Right renal pelvis (tissue), 4 donors: ENCODE results near the gene PLPP3. TPM values are rescaled to one million over a fixed set of nuclear protein-coding genes. Genes with fewer than 3 reads are reported as not detected.
A peak's percentile ranks its signal among the peaks of the same experiment; 100 is the strongest.

Experiments used
- DNase-seq, 4 donors: peaks; one replicate each; pipeline ENCODE4 v3.0.0-alpha.2; 2013; ENCODE audit warnings: low read depth in 4 of 4, low spot score in 3 of 4, missing footprints in 1 of 4
- polyA plus RNA-seq, 4 donors: library from polyadenylated mRNA; unstranded; fragments of 120-200 nt; gene quantifications; one replicate each; pipeline ENCODE4 v1.2.1, GENCODE V29; 2013; ENCODE audit not compliant: insufficient read length in 4 of 4

The PLPP3 gene
- polyA plus RNA-seq, 4 donors = 133 to 154 (median 145) TPM

DNA sequence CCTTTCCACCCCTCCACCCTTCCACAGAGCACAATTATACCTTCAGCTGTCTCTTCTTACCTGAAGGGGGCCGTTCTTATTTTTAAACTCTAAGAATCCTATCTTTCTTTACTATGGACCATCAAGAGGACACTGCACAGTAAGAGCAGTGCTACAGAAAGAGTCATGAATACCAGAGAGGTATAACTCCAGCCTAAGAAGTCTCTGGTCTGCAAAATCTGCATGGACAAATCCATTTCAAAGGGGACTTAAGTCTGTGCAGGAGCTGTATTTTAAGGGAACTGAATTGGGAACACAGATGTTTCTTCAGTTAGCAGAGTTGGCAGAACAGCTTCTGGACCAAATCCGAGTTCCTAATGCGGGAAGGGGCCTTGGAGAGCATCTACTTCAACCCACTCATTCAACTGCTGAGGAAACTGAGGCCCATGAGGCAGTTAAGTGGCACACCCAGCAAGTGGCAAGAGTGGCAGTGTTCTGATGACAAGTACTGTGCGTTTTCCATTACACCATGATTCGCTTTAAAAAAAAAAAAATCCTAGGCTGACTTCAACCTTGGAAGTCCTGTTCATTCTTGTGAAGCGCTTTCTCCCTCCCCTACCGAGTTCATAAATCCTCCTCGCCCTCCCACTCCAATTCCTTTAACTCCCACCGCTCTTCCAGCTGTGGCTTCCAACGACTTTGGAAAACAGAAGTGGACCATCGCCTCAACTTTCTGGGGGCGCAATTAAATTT, 1.8 kb downstream of the PLPP3 start:
- DNase-seq = peak in 2 of 4 donors; percentile 31 to 45

DNA sequence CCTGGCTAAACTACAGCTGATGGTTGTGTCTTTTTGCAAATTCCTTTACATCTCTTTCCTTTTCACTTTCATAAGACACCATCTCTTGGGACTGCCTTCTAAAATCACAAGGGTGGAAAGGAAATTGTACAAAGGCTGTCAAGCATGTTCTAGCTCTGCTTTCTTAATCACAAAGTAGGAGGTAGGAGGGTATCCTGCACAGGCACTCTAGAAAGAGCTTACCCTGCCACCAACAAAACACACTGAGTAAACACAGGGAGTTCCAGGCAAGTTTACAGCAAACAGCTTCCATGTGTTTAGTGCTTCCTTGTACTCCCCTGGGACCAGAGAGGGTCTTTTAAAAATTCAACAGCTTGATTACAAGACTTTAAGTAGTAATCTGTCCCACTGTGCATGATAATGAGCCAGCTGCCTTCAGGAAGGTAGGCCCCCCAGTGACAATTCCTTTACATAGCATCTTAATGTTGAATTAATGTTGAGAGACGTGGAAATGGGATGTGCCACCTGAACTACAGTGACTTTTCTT, 2.4 kb downstream of the PLPP3 start:
- peak in 1 of 4 donors; percentile 41 for DNase-seq

DNA sequence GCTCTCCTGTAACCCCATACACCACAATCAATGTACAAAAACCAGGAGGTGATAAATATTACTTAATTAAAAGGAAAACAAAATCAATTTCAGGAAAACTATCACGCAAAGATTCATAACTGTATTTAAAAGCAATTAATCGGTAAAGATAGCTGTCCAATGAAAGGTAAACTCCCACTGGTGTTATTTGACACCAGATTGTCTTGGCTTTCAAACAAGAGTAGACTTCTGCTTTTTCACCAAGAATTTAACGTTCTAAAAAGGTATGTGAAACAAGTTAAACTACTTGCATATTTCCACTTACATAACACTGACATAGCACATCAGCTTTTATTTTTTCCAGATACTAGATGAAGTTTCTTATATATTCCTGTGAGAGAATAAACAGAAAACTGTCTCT, 3.5 kb downstream of the PLPP3 start:
- DNase-seq = no peak

DNA sequence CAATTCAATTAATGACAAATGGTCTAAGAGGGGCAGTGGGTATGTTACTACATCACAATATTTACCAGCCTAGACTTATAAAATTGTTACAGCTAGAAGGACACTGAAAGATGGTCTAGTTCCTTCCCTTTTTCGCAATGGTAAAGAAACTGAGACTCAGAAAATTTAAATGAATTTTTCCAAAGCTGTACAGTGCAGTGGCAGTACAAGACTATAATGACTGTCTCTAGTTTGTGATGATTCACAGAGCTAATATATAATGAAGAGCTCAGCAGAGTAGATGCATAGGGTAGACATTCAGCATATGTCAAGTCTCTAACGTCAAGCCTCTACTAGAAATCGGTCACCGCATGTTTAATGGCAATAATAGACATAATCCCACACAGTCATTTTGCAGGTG, 4.6 kb downstream of the PLPP3 start:
- no peak for DNase-seq

DNA sequence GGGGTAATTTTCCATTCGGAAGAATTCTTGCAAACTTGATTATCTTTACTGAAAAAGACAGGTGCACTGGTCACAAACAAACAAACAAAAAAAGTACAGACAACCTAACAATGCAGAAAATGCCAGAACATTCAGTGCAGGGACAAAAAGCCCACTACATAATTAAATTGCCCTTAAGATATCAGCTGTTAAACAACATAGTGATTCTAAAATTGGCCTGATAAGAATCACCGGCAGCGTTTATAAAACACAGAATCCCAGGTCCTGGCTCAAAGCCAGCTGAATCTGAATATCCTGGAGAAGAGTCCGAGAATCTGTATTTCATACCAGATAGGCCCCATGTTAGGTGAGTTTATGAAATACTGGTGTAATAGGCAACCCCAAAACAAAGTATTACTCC, 6.1 kb downstream of the PLPP3 start:
- no peak for DNase-seq

DNA sequence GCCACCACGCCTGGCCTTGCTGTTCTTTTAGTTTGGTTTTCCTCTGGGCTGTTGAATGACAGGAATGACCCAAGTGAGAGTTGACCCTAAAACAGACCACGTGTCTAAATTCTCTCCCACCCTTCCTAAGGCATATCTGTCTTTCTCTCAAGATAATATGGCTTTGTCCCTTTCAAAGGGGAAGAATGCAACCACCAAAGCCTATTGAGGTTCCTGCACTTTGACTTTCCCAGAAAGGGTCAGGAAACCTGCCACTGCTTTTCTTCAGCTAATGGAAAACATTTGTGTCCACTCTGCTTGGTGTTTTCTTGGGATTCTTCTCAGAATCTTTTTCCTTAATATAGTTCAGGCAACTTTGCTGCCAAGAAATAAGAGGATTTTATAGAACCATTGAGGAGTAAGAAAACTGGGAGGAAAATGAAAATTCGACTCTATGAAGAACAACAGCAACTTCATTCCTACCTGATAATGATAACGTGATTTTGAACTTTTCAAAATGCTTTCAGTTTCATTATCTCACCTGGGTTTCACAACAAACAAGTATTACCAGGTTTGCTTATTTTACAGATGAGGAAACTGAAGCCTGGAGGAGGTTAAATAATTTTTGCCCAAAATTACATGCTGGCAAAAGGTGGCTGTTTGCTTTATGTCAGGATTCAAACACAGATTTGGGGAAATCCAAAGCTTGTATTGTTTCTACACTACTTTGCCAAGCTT, 6.9 kb downstream of the PLPP3 start:
- DNase-seq = no peak

DNA sequence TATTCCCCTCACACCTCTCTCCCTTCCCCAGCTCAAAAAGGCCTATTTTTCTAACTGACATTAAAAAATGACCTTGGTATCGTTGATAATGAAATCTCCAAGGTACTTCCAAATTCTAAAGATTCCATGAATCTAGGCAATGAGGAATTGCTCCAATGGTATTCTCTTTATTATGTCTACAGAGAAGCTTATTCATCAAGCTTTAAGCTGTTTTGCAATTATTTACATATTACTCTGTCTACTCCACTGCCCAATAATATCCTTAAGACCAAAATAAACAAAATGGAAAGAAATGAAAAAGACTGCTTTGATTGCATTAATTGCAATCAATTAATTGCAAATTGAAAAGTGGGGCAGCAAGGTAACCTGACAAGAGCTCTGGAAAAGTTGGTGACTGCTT, 7.9 kb downstream of the PLPP3 start:
- DNase-seq = no peak

DNA sequence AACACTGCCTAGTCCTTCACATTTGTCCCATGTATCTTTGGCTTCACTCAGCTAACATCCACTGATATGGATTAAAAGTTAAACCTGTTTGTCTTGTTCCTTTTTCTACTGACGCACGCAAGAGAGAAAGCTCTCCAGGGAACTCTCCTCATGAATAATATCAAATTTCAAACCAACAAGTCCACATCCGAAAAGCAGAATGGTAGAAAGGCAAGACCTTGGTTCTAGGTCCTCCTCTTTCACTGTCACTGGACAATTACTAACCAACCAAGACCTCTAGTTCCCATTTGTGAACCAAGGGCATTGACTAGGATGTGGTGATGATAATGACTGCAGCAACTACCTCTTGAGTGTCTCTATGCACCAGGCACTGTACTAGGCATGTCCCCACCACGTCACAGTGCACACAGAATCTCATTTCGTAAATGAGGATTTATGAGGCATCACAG, 8.4 kb downstream of the PLPP3 start:
- no peak for DNase-seq

DNA sequence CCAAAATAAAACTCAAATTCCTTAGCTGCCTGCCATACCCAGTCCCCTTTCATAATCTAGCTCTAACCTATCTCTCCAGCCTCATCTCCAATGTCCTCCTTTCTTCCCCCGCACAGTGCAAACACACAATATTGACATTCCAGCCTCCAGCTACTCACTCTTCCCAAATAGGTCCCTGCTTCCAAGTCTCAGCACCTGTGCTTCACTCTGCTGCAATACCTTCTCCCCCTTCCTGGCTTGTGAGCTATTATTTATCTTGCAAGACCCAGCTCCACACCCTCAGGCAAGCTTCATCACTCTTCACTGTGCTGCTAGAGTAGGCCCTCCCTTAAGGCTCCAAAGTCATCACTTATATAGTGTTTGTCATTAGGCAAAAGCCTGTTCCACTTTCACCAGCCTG, 9.7 kb downstream of the PLPP3 start:
- DNase-seq = no peak

DNA sequence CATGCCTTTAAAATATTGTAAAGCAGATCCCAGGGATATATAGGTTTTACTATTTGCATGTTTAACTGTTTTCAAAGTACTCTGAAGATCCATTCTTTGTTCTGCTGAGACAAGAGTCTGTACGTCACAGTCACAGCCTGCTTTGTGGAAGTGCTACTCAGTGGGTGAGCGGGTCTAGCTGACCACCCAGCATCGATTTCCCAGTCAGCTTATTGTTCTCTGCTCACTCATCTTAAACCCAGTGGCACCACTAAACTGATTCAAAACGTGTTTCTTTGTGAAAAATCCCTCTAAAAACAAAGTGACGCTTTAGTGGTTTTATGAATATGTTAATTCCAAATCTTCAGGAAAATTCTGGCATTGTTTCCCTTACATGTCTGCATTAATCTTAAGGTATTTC, 12.4 kb downstream of the PLPP3 start:
- no peak for DNase-seq

DNA sequence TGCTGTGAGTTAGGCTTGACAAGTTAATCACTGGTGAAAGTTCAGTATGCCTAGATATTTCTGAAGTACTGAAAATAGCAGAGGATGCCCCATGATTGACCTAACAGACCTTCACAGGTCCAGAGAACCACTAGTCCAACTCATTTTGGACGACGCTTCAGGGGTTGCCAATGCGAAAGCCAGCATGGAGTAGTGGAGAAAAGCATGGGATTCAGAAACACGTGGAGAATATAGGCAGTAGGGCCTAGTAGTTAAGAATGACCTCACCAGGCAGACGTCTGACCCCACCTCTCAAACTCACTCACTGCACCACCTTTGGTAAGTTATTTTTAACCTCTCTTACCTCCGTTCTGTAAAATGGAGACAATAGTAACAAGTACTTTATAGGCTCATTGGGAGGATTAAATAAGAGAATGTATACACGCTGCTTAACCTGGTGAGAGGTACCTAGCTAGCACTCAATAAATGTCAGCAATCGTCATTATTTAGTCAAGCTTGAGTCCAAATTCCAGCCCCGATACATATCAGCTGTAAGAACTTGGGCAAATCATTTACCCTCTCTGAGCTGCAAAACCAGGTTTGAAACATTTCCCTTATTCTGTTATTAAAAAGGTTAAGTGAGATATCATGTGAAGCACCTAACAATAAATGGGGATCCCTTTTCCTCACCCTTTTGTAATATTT, 13.2 kb downstream of the PLPP3 start:
- DNase-seq = no peak

DNA sequence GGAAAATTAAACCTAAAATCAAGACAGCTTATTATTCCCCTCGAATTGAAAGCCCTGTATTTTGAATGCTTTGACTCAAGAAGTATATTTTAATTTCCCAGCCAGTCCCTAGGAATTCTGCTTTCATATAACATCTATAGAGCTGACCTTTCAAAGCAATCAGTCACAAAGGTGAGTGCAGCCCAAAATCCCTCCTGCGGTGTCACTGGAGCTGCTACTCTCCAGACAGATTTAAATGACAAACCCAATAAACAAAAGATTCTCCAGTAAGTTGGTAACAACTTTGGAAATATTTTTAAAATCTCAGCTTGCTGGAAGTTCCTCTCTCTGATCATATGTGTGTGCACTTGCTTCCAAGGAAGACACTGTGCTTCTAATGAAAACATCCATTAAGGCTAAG, 14.7 kb downstream of the PLPP3 start:
- DNase-seq = no peak

DNA sequence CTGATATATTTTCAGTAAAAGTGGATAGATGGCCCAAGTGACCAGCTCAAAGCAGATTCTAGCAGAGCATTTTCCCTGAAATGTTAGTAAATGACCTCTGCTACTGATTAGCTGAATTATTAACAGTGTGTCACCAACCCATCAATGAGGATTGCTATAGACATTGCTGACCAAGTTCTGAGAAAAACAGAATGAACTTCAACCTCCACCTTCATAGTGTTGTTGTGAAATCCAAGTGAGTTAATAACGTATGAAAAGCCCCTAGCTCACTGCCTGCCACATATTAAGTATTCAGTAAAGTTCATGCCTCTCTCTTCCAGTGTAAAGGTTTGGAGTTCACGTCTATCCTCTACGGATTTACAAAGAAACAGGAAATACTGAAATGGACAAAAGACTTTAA, 15.8 kb downstream of the PLPP3 start:
- DNase-seq = no peak

DNA sequence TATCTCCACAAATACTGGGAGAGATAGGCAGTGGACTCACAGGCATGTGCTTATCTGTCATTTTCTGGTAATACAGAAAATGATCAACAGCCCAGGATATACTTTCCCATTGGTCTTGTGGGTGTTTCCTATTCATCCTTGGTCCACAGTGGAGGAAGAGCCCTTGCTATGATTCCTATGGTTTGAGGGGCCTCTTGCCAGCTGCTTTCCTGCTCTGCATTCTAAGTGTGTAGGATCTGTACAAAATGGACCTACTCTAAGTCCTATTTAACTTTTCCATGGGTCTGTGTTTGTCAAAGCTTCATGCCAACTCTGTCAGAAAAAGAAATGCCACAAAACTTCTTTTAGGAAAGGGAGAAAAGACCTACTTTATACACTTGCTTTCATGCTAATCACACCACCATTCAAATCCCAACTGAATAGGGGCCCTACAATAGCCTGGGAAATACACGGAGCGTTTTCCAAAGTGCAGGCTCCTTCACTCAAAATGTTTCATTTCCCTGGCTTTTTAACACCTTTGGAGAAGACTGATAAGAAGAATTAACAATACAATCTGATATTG, 16.4 kb downstream of the PLPP3 start:
- no peak for DNase-seq

DNA sequence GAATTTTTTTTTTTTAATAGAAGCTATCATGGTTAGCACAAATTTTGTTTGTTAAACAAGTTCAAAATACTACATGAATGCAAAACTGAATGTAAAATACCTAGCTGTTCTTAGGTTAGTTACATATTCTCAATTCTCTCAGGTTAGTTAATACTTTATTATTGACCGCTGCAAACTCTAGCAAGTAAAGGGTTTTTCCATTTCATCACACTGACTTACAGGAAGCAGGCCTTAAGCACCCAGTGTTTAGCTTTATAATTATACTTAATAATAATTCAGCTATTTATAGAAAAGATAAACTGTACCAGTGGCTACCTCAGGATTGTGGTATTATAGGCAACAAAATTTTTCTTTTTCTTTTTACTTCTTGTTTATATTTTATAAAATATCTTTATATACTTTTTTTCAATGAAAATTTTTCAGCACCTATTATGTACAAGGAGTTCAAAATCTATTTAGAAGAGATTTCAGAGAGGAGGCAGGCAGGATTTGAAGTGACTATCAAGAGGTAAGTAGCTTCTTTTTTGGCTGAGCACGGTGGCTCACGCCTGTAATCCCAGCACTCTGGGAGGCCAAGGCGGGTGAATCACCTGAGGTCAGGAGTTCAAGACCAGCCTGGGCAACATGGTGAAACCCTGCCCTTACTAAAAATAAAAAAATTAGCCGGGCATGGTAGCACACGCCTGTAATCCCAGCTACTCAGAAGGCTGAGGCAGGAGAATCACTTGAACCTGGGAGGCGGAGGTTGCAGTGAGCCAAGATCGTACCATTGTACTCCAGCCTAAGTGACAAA, 17.9 kb downstream of the PLPP3 start:
- no peak for DNase-seq

DNA sequence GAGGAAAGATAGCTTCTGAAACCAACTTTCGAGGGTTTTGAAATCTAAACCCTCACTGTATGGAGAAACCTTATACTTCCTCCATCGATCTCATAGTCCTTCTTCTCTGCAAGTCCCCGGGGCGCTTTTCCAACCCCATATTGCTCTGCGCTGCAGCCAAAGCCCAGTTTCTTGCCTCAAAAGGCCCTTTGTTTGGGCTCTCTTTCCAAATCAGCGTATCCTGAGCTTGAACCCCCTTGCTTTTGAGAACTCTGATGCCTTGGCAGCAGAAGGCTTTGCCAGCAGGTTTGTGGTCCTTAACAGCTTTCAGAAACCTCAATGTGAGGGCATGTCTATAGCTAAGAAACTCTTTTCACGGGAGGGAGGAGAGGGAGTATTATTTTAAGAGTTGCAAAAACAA, 21.6 kb downstream of the PLPP3 start:
- no peak for DNase-seq

DNA sequence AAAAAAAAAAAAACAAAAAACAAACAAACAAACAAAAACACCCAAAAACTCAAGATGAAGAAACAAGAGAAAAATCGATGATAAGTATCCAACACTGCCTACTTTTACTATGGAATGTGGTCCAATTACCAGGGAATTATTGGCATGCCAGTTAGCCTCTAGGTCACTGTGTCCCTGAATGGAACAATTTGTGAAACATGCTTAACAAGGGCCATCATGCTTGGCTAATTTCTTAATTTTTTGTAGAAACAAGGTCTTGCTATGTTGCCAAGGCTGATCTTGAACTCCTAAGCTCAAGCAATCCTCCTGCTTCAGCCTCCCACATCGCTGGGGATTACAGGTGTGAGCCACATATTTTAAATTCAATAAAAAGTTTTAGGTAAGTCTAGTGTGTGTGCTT, 23.9 kb downstream of the PLPP3 start:
- no peak for DNase-seq

DNA sequence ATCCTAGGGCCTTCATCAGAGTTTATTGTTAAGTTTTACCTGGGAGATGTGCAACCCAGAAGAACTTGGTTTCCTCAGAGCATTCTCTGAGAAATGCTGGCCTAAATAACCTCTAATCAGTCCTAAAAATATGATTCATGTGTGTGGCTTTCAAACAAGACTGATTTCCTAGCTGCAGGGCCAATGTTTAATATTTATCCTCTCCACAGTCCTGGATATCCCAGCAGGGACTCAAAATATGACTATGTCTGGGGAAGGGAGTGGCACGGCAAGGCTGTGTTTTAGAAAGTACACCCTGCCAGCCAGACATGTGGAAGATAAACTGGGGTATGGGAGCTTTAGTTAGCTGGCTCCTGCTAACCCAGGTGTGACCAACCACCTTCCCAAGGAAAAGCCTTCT, 26.3 kb downstream of the PLPP3 start:
- no peak for DNase-seq

DNA sequence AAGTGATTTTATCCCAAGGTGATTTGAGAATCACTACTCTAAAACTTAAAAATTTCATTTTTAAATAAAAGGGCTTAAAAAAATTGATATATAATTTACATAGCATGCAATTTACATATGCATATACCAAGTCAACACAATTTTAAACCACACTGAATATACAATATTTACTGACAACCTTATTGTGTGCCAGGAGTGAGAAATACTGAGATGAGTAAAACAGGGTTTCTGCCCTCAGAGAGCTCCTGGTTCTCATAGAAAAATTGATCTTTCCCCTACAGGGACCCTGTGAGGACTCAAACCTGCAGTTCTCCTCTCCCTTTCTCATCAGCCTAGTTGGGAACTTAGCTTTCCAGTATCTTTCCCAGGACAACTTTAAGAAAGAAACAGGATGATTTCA, 27.0 kb downstream of the PLPP3 start:
- no peak for DNase-seq

DNA sequence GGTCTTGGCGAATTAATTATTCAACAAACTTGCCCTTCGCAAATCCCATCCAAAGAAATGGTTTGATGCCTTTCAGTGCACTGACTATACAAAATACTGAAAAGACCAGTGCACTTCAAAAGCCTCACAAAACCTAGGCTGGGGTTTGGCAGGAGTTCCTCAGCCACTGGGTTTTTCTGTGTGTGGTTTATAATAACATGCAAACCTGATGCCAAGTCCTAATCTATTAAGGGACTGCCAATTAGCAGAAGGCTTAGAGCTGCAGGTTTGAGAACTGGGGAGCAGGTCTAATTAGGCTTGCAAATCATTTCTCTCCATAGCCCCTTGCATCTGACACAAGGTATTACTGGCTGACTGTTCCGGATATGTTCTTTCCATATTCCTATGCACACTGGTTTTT, 27.7 kb downstream of the PLPP3 start:
- DNase-seq = no peak

DNA sequence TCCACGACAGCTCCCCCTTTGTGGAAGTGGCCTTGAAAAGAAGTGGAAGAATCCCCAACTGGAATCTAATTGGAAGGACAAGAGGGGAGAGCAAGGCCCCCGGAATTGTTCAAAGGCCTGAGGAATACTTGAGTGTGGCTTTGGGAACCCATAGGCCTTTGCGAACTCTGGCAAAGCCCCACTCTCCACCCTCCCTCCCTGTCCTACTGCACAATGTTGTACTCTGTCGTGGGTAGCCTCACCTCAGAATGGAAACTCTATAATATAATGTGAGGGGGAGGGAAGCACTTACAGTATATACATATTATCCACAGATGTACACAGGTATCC, 28.5 kb downstream of the PLPP3 start:
- no peak for DNase-seq
